ENCODE results near the gene ZNF316. TPM values are rescaled to one million over a fixed set of nuclear protein-coding genes. Genes with fewer than 3 reads are reported as not detected.

The ZNF316 gene
- total RNA-seq, 1 donor from 2014 or later, result 60.3 TPM

GRCh38 chr7:6700793-6701192 lies 63.7 kb downstream of the ZNF316 start:
- H3K9me3 ChIP-seq, result peaks cover 27 to 58% of the 10 kb centered on the region in 2 donors
- peaks cover 78 to 80% of the 10 kb centered on the region in 2 donors for H3K36me3 ChIP-seq
- H3K27me3 ChIP-seq, result no peaks in the 10 kb centered on the region
- H3K4me1 ChIP-seq, result peaks cover 7 to 16% of the 10 kb centered on the region in 2 donors
- intact Hi-C loops (cut with DNase I), result loop anchor here (10.0 kb wide), 1 partner anchor 864 kb away; the partner anchor contains the start of gene MIOS
- H3K4me3 ChIP-seq, result no peak overlapping the region
- no peak for DNase-seq (ENCODE audit: low spot score in 2 of 2)
- no peak for TF ChIP-seq CTCF (IDR thresholded peaks at IDR 0.05)
- H3K27ac ChIP-seq, result no peak overlapping the region

GRCh38 chr7:6701860-6702259 lies 64.7 kb downstream of the ZNF316 start:
- intact Hi-C loops (cut with DNase I), result loop anchor here (10.0 kb wide), 1 partner anchor 863 kb away; the partner anchor contains the start of gene MIOS
- Histone ChIP-seq H3K27me3 (no peaks in the 10 kb centered on the region), H3K36me3 (peaks cover 68 to 70% of the 10 kb centered on the region in 2 donors), H3K4me1 (peaks cover 7 to 16% of the 10 kb centered on the region in 2 donors), H3K27ac (no peak overlapping the region), H3K4me3 (no peak overlapping the region), H3K9me3 (peaks cover 18 to 47% of the 10 kb centered on the region in 2 donors)
- TF ChIP-seq CTCF (IDR thresholded peaks at IDR 0.05), result no peak
- no peak for DNase-seq (ENCODE audit: low spot score in 2 of 2)

Other genes with a start within 250 kb of the ZNF316 start
- 5.2 TPM for gene DAGLB, start 189.4 kb upstream of the ZNF316 start, total RNA-seq
- gene KDELR2, start 153.2 kb upstream of the ZNF316 start, total RNA-seq, result 105 TPM
- gene GRID2IP, start 85.9 kb upstream of the ZNF316 start, total RNA-seq, result not detected
- gene ZDHHC4, start 59.9 kb upstream of the ZNF316 start, total RNA-seq, result 5.1 TPM
- 15.2 TPM for gene INTS15, start 47.3 kb upstream of the ZNF316 start, total RNA-seq
- 12.2 TPM for gene ZNF853, start 21.7 kb upstream of the ZNF316 start, total RNA-seq
- 28.8 TPM for gene ZNF12, start 69.6 kb downstream of the ZNF316 start, total RNA-seq
- not detected for gene RSPH10B2, start 116.8 kb downstream of the ZNF316 start, total RNA-seq
- gene CCZ1B, start 189.0 kb downstream of the ZNF316 start, total RNA-seq, result 24.6 TPM